Measurements from ENCODE around the gene LCP2. TPM values are rescaled to one million over a fixed set of nuclear protein-coding genes. Genes with fewer than 3 reads are reported as not detected.

LCP2 gene
- polyA plus RNA-seq, 4 donors: 3.1 to 4.3 (median 3.3) TPM

DNA sequence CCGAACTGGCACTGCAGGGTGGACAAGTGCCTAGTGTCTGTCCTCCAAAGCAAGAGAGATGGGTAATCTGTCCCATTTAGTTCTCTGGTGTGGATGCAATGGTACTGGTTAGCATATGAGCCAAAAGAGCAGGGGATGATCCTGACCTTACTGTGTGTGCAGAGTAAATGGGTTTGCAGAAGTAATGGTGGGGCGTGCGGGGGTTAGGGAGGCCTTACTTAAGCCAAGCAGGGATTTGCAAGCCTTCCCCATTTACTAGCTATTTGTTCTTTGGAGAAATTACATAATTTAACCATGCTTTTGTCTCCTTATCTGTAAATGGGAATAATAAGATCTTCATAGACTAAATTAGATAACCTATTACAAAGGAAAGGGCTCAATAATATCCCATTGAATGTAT, 19.9 kb upstream of the LCP2 start:
- no peak for DNase-seq (ENCODE audit: low read depth in 4 of 4, low spot score in 2 of 4)

DNA sequence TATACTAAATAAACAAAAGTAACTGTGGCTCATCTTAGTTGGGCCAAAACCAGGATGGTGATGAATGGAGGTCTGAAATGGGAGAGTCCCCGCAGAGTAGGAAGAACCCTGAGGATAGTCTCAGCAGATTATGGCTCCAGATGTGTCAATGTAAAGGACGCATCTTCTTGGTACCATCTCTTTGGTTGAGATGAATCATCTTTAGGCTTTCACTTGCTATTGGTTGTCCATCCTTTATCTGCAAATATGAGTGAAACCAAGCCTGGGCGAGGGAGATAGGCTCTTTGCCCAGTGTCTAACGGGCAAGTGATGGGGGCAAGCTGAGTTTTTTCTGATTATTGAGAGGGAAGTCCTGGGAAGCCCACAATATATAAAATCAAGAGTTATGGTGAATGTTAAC, 19.4 kb upstream of the LCP2 start:
- no peak for DNase-seq (ENCODE audit: low read depth in 4 of 4, low spot score in 2 of 4)

DNA sequence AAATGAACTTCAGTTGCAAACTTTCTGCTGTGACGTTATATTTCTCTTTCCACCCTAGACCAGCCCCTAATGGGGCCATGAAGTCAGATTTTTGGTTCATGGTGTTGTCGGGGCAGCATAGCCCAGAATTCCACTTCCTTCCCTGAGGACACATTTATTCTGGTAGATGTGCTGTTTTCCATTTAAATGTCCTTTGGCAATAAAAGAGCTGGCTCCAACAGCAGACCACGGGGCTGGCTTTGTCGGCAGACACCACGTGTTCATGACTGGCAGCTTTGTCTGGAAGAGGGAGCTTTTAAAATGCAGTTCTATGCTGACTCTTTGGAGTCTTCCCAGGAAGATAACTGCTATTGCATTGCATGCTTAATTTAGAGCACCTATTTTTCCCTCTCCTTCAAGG, 17.6 kb upstream of the LCP2 start:
- peak in 3 of 4 donors; percentile 28 to 55 (median 37) for DNase-seq (ENCODE audit: low read depth in 4 of 4, low spot score in 2 of 4)

DNA sequence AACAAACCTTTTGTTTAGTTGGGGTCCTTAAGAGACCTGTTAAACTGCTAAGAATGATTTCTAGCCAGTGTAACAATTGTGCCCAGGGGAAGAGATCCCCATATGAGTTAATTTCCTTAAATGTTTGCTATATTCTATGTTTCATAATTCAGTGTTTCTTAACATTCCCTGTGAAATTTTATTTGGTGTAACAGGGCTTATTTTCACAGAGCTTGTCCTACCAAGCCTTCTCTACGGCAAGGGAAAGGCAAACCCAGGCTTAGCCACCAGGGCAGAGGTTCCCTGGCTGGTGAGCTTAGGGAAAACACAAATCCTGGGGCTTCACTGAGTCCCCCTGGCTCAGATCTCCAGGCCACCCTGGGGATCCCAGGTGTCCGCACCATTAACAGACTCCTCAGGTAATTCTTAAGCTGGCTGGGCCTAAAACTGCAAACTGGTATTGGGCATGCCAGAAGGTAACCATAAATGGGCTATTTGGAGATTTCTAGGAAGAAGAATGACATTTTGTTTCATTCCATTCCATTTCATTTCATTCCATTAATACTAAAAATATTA, 17.0 kb upstream of the LCP2 start:
- no peak for DNase-seq (ENCODE audit: low read depth in 4 of 4, low spot score in 2 of 4)

DNA sequence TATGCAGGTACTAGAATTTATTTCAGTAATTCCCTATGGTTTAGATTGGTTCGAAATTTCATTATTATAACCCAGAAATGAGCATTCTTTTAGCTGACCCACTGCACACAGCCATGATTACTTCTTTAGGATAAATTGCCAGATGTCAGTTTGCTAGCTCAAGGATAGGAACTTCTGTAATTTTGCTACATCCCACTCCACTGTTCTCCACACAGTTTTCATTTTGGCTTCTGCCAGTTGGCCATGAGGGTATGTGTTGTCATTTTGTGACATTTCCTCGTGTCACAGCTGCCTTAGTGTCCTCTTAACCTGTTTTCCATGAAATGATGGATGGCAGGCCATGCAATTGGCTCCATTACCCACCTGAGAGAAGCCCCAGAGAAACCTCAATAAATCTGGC, 16.2 kb upstream of the LCP2 start:
- no peak for DNase-seq (ENCODE audit: low read depth in 4 of 4, low spot score in 2 of 4)

DNA sequence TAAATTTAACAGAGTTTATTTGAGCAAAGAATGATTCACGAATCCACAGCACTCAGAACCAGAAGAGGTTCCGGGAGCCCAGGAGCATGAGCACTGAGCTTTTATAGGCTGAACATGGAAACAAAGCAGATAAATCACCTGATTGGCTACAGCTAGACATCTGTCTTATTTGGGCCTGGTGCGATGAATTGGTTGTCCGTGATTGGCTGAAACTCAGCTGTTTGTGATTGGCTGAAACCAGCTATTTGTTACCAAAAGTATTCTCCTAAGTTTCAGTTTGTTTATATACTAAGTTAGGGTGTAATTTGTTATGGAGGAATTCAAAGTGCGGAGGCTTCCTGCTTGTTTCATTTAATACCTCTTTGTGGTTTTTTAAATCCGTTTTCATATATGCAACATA, 15.8 kb upstream of the LCP2 start:
- no peak for DNase-seq (ENCODE audit: low read depth in 4 of 4, low spot score in 2 of 4)

DNA sequence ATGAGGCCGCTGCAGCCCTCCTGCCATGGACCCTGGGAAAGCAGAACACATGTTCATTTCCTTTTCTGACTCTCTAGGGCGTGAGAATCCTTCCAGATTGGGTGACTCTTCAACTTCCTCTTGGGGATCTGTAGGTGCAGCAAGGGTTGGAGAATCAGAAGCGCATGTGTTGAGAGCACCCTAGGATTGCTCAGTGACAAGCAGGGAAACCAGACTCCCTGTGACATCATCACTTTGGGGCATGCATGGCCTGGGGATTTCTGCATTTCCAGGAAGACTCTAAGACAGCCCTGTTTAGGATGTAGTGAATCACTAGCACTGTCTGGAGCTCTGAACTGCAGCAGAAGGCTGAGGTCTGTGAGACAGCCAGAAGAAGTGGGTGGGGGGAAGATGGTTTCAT, 15.1 kb upstream of the LCP2 start:
- no peak for DNase-seq (ENCODE audit: low read depth in 4 of 4, low spot score in 2 of 4)

DNA sequence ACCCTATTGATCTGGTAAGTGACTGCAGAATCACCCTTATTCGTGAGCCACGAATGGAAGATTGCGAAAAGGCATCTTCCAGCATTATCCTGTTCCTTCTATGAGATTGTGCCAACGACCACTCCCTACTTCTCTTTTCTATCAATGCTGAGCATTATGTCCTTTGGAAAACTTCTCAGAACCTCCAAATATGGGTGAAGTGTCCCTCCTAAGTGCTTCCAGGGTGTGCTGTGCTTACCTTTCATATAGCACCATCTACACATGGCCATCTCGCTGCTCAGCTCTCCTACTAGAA, 14.7 kb upstream of the LCP2 start:
- DNase-seq (ENCODE audit: low read depth in 4 of 4, low spot score in 2 of 4): no peak

DNA sequence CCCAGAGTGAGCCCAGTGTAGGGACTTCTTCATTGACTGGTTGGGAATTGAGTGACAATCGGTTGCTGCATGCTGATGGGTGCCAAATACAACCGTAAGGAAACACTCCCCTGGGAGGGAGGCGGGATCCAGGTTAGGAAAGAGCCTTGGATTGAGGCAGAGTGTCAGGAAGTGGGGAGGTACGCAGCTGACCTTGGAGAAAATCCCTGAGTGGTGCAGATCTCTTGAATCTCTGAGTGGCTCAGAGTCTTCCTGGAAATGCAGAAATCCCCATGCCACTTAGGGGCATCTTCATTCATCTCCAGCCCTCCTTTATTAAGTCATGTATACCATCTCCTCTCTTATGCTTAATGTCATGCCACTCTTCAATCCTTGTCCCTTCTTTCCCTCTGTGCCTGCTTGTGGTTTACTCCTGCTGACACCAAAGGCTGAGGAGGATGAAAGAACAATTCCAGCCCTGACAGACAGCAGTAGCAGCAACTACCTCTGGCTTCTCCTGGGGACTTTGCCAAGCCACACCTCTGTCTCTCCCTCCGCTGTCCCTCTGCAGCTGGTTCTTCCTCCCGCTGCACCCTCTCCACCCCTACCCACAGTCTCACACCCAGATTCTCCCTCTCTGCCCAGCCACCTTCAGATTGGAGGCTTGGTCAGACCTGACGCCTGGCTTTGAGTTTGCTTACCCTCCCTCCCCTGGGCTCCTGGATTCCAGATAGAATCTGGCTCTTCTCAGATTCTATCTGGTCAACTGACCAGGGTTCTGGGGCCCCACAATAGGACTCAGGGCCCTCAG, 14.1 kb upstream of the LCP2 start:
- no peak for DNase-seq (ENCODE audit: low read depth in 4 of 4, low spot score in 2 of 4)

DNA sequence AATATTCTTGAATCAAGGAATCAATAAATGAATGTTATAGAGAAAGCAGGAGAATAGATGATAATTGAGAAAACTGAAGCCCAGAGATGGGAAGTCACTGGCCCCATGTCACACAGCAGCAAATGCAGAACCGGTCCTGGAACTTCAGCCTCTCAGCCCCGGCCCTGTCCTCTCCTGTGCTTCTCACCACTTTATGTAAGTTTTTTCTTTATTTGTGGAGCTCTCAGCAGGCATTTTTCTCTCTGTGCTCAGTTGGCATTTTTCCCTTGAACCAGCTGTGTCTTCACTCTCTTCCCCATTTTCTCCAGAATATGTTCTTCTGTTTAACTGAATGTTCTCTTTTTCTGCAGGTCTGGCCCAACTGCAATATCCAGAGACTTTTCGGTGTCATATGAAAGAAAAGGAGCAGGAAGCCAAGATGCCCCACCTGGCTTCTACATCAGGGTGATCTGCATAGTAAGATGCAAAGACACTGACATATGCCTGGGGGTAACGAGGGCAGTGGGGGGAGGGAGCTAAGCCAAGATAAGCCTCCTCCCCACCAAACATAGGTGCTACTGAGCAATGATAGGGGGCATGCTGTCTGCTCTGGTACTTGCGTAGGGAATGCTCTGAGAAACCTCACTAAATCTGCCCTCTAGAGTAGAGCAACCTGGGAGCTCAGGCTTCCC, 12.8 kb upstream of the LCP2 start:
- DNase-seq (ENCODE audit: low read depth in 4 of 4, low spot score in 2 of 4): no peak

DNA sequence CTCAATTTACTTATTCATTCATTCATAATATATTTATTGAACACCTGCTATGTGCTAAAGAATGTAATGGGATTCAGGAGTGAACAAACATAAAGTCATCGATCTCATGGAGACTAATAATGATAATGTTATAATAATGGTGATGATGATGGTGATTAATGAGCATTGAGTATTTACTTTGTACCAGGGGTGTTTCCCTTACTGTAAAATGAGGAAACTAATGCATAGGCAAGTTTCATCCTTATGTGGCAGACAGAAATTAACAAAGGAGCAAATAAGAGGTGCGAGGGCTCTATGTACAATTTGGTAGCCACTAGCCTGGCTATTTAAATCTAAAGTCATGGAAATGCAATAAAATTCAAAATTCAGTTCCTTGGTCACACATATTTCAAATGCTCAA, 11.1 kb upstream of the LCP2 start:
- DNase-seq (ENCODE audit: low read depth in 4 of 4, low spot score in 2 of 4): no peak

DNA sequence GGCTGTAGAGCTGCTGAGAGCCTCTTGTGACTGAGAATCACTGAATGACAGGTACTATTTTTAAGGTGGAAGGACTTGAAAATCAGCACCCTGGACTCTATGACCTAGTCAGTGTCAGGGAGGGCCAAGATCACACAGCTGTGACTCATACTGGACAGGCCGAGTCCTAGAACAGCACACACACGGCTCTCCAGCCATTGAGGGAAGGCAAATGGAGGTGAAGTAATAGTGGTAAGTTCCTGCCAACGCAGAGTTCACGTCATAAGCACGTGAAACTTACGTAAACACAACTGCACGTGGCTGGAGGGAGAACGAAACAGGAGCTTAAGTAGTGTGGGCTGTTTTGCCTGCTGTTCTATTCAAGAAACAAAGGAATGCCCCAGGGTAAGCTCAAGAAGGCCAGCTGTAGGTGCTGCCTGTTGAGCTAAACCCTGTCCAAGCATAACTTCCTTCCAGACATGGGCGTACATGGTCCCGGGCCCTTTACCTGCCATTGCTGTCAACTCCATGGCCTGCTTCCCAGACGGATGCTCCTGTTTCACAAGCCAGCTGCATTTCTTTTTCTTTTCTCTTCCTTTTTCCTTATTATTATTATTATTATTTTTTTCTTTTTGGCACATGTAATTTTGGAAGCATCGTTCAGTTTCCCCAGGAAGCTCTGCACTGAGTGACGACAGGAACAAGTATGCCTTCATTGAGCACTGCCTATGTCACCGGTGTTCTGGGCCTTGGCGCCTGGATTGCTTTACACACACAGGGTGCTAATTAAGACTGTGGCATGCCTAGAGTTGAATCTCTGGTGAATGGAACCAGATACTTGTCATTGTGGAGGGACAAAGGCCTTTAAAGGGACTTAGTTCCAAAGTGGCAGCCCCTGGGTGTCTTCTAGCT, 10.2 kb upstream of the LCP2 start:
- DNase-seq (ENCODE audit: low read depth in 4 of 4, low spot score in 2 of 4): no peak

DNA sequence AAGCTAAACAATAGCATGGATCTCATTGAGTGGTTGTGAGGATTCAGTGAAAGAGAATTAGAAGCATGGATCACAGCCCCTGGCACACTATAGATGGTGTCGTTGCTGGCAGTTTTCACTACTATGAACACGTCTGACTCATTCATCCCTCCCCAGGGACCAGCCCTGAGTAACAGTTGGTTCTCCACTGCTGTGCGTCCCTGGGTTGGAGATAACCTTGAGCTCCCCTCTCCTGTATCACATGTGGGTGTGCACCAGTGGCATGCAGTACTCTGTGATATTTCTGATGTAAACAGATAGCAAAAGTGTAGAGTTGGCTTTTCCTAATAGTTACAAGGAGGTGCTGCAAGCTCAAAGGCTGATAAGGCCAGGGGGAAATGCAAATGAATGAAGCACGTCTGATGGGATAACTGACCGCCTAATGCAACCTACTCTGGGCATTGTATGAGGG, 8.8 kb upstream of the LCP2 start:
- DNase-seq (ENCODE audit: low read depth in 4 of 4, low spot score in 2 of 4): no peak

DNA sequence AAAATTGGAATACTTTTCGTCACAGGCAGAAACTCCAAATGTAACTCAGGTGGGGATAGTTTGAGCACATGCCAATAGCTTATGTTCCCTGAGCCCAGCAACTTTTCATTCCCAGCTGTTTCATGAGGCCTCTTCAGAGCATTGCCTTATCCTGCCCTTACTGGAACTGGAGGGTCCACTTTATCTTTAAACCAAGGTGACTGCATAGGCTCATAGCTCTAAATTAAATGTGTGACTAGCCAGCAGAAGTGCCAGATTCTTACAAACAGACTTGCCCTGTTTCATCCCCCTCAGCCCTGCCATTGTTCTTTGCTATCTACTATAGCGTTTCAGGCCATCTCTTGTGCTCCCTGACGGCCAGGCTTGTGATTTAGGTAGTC, 8.1 kb upstream of the LCP2 start:
- DNase-seq (ENCODE audit: low read depth in 4 of 4, low spot score in 2 of 4): no peak

DNA sequence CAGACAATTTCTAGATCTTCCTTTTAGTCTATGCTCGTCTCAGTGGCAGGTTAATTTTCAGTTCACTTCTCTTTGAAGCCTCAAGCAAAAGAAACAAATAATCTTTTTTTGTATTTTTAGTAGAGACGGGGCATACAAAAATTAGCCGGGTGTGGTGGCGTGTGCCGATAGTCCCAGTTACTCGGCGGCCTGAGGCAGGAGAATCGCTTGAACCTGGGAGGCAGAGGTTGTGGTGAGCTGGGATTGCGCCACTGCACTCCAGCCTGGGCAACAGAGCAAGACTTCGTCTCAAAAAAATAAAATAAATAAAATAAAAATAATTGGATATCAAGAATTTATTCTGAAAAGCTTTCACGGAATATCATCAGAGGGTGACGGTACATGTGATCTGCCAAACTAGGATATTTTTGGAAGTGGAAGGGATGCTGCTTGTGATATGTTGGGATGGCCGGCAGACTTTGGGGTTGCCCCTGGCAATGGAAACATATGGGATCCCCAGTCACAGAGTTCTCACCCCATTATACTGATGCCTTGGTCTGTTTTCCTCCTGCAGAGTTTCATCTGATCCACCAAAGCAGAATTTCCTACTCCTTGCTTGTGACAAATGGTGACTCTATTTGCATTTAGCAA, 7.6 kb upstream of the LCP2 start:
- DNase-seq (ENCODE audit: low read depth in 4 of 4, low spot score in 2 of 4): no peak

DNA sequence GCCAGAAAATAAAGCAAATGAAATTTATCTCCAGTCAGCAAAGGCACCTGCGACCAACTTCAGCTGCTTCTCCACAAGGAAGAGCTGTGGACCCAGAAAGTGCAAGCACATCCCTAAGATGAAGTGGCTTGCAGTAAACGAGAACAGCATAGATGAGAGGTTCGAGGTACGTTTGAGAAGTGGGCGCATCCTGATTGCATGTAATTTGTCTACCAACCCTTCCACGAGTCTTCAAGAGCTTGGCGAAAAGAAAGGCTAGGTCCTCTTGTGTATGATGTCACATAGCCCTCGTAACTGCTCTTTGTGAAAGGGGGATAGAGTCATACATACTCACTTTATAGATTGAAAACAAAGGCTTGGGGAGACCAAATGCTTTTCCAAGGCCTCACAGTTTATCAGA, 6.0 kb upstream of the LCP2 start:
- DNase-seq (ENCODE audit: low read depth in 4 of 4, low spot score in 2 of 4): no peak

DNA sequence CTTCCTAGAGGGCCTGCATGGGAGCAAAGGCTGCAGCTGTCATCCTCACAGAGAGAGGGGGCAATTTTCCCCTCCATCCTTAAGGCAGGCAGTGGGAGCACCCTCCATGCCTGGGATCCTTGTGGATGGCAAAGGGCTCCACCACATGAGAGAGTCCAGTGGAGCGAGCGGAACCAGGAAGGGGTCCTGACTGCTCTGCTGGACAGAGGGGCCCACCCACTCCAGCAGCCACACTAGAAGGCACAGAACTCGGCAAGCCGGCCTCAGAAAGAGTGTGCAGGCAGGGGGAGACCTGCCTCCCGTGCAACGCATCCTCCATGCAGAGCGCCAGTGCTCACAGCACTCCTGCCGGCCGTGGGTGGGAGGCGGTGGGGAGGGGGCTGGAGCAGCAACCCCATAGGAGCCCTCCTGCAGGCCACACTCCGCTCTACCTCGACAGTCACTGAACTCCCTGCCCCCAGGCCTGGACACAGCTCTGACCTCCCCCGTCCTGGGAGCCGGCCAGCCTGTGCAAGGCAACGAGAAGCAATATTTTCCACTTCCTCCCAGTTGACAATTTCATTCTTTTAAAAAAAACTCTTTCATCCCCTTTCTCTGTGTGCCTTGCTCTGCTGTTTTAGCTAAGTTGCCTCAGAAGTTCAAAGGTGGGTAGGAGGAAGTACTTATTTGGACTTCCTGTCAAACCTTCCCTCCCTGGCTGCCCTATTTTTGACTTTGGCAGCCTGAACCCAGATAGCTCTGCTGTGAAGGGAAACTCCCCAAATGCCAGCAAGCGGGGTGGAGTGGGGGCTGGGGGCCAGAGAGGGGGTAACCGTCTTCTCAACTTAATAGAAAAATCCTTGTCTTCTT, 5.3 kb upstream of the LCP2 start:
- DNase-seq (ENCODE audit: low read depth in 4 of 4, low spot score in 2 of 4): peak in 1 of 4 donors; percentile 26

DNA sequence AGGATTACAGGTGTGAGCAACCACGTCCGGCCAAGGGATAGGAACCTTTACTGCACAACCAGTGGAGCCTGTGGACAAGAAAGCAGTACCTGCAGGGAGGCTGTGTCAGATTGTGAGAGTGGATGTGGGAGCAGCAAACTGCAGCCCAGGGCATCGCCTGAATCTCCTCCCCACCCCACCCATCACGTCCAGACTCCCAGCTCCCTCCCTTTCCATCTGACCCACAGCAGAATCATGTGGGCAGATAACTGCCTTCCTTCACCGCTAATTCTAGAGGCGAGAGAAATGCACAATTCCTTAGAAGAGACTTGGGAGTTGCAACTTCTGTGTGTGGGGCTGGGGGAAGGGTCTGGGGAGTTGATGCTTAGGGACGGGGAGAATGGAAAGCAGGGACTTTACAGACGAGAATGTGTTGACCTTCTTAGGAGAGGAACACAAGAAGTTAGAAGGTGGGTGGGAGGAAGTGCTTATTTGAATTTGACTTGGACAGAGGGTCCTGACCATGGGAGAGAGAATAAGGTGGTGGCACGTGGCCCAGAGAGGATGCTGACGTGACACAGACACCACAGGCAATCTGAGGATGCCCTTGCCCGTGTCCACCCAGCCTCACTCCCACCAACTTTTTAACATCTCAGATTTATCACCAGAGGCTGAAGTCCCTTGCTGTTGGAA, 4.5 kb upstream of the LCP2 start:
- DNase-seq (ENCODE audit: low read depth in 4 of 4, low spot score in 2 of 4): no peak

DNA sequence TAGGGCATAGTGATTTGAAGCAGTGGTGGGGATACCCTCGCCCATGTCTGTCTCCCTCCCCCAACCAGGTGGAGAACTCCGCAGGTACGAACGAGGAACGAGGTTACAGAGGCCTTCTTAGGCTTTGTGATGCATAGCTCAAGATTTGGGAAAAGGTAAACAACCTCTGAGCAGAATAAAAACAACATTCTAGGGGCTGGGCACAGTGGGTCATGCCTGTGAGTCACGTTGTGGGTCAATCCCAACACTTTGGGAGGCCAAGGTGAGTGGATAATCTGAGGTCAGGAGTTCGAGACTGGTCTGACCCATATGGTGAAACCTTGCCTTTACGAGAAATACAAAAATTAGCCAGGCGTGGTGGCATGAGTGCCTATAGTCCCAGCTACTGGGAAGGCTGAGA, 3.6 kb upstream of the LCP2 start:
- DNase-seq (ENCODE audit: low read depth in 4 of 4, low spot score in 2 of 4): no peak

All from left renal cortex interstitium (tissue), 4 donors.